K562 (cell line): Measurements from ENCODE around the gene PIGB. TPM values are rescaled to one million over a fixed set of nuclear protein-coding genes. Genes with fewer than 3 reads are reported as not detected.

Source experiments
- ATAC-seq: fragments of 200-7000 bp; cut with Tn5 transposase; 3 replicates; pipeline ENCODE4 v1.9.1; 2020; ENCODE audit warnings: moderate library complexity
- BruUV-seq: library from RNA; stranded (reverse); fragments of 400-500 nt; replicated peaks from 2 replicates; lab custom pipeline; 2021; lab: Mats Ljungman, UMichigan
- CTCF ChIA-PET: fragments of 300-600 bp; formaldehyde crosslinking; extraction: SDS; loops from one replicate; lab custom pipeline; 2021; ENCODE audit warnings: low intra/inter-chr PET ratio; lab: Yijun Ruan, JAX
- POLR2A ChIA-PET: fragments of 300-600, 350-650 bp; sonication (Branson Sonifier 250); formaldehyde crosslinking; extraction: SDS; loops from one replicate; lab custom pipeline; 2021; ENCODE audit warnings: antibody characterized with exemption, inconsistent platforms; lab: Yijun Ruan, JAX
- DNase-seq, 4 experiments: peaks; one replicate each; pipeline versions ENCODE4 v3.0.0 to v3.0.0-alpha.2; 2011 to 2018; ENCODE audit warnings: low spot score in 3 of 4, mixed read lengths in 3 of 4; ENCODE audit errors: extremely low read depth in 1 of 4
- FAIRE-seq: peaks from 2 replicates; lab custom pipeline; 2011; peaks lifted over from hg19 to GRCh38; lab: Jason Lieb, UNC
- H2AFZ ChIP-seq: 2 replicates; pipeline ENCODE4 v1.6.0; 2011; ENCODE audit warnings: low read depth, low read length, control low read depth, inconsistent platforms
- H3K27ac ChIP-seq: fragments of 200-600 bp; 3 replicates; pipeline ENCODE4 v1.8.0; 2011; ENCODE audit warnings: low read depth, mild to moderate bottlenecking, control low read depth, inconsistent platforms, low read length, moderate library complexity, mixed read lengths; ENCODE audit errors: extremely low read depth
- H3K27me3 ChIP-seq, 2 experiments: fragments of 300-600 bp in 1 of 2; 2 replicates in 1 of 2; 3 replicates in 1 of 2; pipeline versions ENCODE4 v1.6.0 to v1.8.0; 2011; ENCODE audit warnings: inconsistent platforms in 2 of 2, low read length in 2 of 2, mild to moderate bottlenecking in 1 of 2, mixed read lengths in 1 of 2, moderate library complexity in 1 of 2; ENCODE audit not compliant: control insufficient read depth in 2 of 2, insufficient read depth in 2 of 2
- H3K36me3 ChIP-seq: fragments of 300-600 bp; 3 replicates; pipeline ENCODE4 v1.8.0; 2011; ENCODE audit warnings: mild to moderate bottlenecking, low read length, inconsistent platforms; ENCODE audit not compliant: control insufficient read depth, insufficient read depth
- H3K4me1 ChIP-seq, 2 experiments: fragments of 200-600 bp in 1 of 2; replicated peaks in 1 of 2; 2 replicates in 1 of 2; 3 replicates in 1 of 2; pipeline versions ENCODE4 v1.5.1 to v1.8.0; 2011; ENCODE audit warnings: inconsistent platforms in 2 of 2, low read length in 2 of 2, mild to moderate bottlenecking in 1 of 2, mixed read lengths in 1 of 2, moderate library complexity in 1 of 2; ENCODE audit not compliant: control insufficient read depth in 2 of 2, insufficient read depth in 2 of 2
- H3K4me2 ChIP-seq: 2 replicates; pipeline ENCODE4 v1.6.1; 2011; ENCODE audit warnings: low read length, control low read depth, inconsistent platforms, mixed read lengths; ENCODE audit not compliant: insufficient read depth
- H3K4me3 ChIP-seq: fragments of 200-600 bp; sonication (generic), shearing (Covaris generic); 2 replicates; pipeline ENCODE4 v1.5.1; 2016; ENCODE audit warnings: control low read depth, inconsistent platforms
- H3K79me2 ChIP-seq: fragments of 200-600 bp; 3 replicates; pipeline ENCODE4 v1.8.0; 2011; ENCODE audit warnings: low read length, inconsistent platforms; ENCODE audit not compliant: control insufficient read depth, insufficient read depth
- H3K9ac ChIP-seq, 2 experiments: 2 replicates each; pipeline versions ENCODE4 v1.6.0 to v1.6.1; 2011; ENCODE audit warnings: low read depth in 2 of 2, low read length in 2 of 2, control low read depth in 1 of 2, inconsistent platforms in 1 of 2, mild to moderate bottlenecking in 1 of 2, mixed read lengths in 1 of 2; ENCODE audit not compliant: insufficient read depth in 1 of 2
- H3K9me1 ChIP-seq: one replicate; pipeline ENCODE4 v1.6.0; 2011; ENCODE audit warnings: inconsistent platforms, mild to moderate bottlenecking, low read length, moderate library complexity; ENCODE audit not compliant: control insufficient read depth, insufficient read depth
- H3K9me3 ChIP-seq: replicated peaks from 2 replicates; pipeline ENCODE4 v1.5.1; 2011; ENCODE audit warnings: low read depth, low read length, inconsistent platforms; ENCODE audit not compliant: control insufficient read depth, insufficient read depth
- H4K20me1 ChIP-seq: replicated peaks from 2 replicates; pipeline ENCODE4 v1.6.1; 2011; ENCODE audit warnings: low read length, inconsistent platforms, mixed read lengths; ENCODE audit not compliant: control insufficient read depth, insufficient read depth
- DACH1 ChIP-seq: fragments of 450-650 bp; IDR thresholded peaks from 2 replicates; pipeline ENCODE4 v1.6.1; 2018; ENCODE audit not compliant: partially characterized antibody
- EP400 ChIP-seq: fragments of 450-650 bp; IDR thresholded peaks from 2 replicates; pipeline ENCODE4 v1.6.1; 2017; ENCODE audit warnings: antibody characterized with exemption, mild to moderate bottlenecking, moderate library complexity
- FOXO4 ChIP-seq: fragments of 450-650 bp; formaldehyde crosslinking; IDR thresholded peaks from 2 replicates; pipeline ENCODE4 v1.4.0; 2020; ENCODE audit warnings: mild to moderate bottlenecking, moderate library complexity
- HDAC1 ChIP-seq, 2 experiments: fragments of 450-650 bp; IDR thresholded peaks; 2 replicates each; pipeline ENCODE4 v1.6.1; 2016 to 2017; ENCODE audit warnings: inconsistent platforms in 1 of 2, mild to moderate bottlenecking in 1 of 2, moderate library complexity in 1 of 2
- MAFG ChIP-seq: fragments of 450-650 bp; conservative IDR thresholded peaks from 2 replicates; pipeline ENCODE4 v1.6.1; 2016; ENCODE audit warnings: missing genetic modification characterization, missing compliant biosample characterization
- NR2C2 ChIP-seq, 2 experiments: fragments of 200-800 bp in 1 of 2; sonication (Bioruptor generic) in 1 of 2; sonication (generic) in 1 of 2; formaldehyde crosslinking in 1 of 2; IDR thresholded peaks; 2 replicates each; pipeline versions ENCODE4 v1.6.1 to v1.8.0; 2016 to 2022; ENCODE audit warnings: mild to moderate bottlenecking in 1 of 2, missing compliant biosample characterization in 1 of 2, missing genetic modification characterization in 1 of 2, missing genetic modification reagents in 1 of 2
- PHTF2 ChIP-seq: fragments of 250-450 bp; sonication (Bioruptor Pico); IDR thresholded peaks from 2 replicates; pipeline ENCODE4 v1.5.0; 2021; ENCODE audit warnings: mild to moderate bottlenecking
- SMARCC2 ChIP-seq: fragments of 450-650 bp; IDR thresholded peaks from 2 replicates; pipeline ENCODE4 v1.6.1; 2017; ENCODE audit warnings: antibody characterized with exemption, moderate library complexity, mild to moderate bottlenecking, low read depth
- TOE1 ChIP-seq, 2 experiments: fragments of 450-650 bp in 1 of 2; sonication (generic) in 1 of 2; formaldehyde crosslinking in 1 of 2; IDR thresholded peaks; 2 replicates each; pipeline versions ENCODE4 v1.7.1 to v1.8.0; 2016 to 2022; ENCODE audit warnings: borderline replicate concordance in 2 of 2, mild to moderate bottlenecking in 2 of 2, antibody characterized with exemption in 1 of 2, inconsistent platforms in 1 of 2, low read depth in 1 of 2, missing genetic modification reagents in 1 of 2, moderate library complexity in 1 of 2
- TSHZ1 ChIP-seq: fragments of 250-450 bp; sonication (Bioruptor Pico); IDR thresholded peaks from 2 replicates; pipeline ENCODE4 v1.4.0; 2020; ENCODE audit warnings: mild to moderate bottlenecking, moderate library complexity
- ZNF12 ChIP-seq: sonication (generic); formaldehyde crosslinking; IDR thresholded peaks from 2 replicates; pipeline ENCODE4 v1.4.0; 2020; ENCODE audit warnings: mild to moderate bottlenecking, missing genetic modification reagents
- WGBS: fragments of 100-300 bp; shearing (Covaris generic); methylation state at CpG from one replicate; pipeline ENCODE4 v1.1.6; 2016; ENCODE audit warnings: low coverage, mixed read lengths; ENCODE audit not compliant: insufficient coverage; ENCODE audit errors: missing lambda C conversion rate; 5-methylcytosine and 5-hydroxymethylcytosine counted together
- in situ Hi-C: fragments of 300-500 bp; cut with MboI; formaldehyde crosslinking; loops from 4 replicates; pipeline ENCODE4 v1.15.0; 2018; ENCODE audit warnings: inconsistent platforms, mixed read lengths
- intact Hi-C: fragments of 100-400 bp; cut with micrococcal nuclease; formaldehyde crosslinking; loops from 2 replicates; pipeline ENCODE4 v1.14.2; 2022
- polyA plus RNA-seq, 8 experiments: library from polyadenylated mRNA; depleted of rRNA in 4 of 8; stranded (reverse) in 5 of 8; unstranded in 3 of 8; fragments of >200 nt; fragmentation: Nextera tagmentation in 2 of 8; fragmentation: Illumina TruSeq in 1 of 8; extraction: Ambion mirVana in 2 of 8; extraction: Trizol in 1 of 8; gene quantifications; 2 replicates each; pipeline versions ENCODE4 v1.2.1 to v1.2.3, GENCODE V29; 2011 to 2014; ENCODE audit warnings: inconsistent platforms in 1 of 8, missing spikeins in 1 of 8
- total RNA-seq, 7 experiments: library from RNA; depleted of rRNA in 6 of 7; stranded (reverse); fragments of >200 nt in 6 of 7; fragmentation: Illumina TruSeq in 2 of 7; extraction: Trizol in 2 of 7; gene quantifications; 2 replicates each; pipeline versions ENCODE4 v1.2.1 to v1.2.3, GENCODE V29; 2011 to 2021; ENCODE audit warnings: low replicate concordance in 1 of 7

The PIGB gene
- total and polyA plus RNA-seq, 9 of the 15 experiments (the other 6 are each of a cell fraction or from before 2014, with no cell fraction given): 9.9 to 32.3 (median 18.2) TPM

- Histone ChIP-seq H3K9me1 (peaks cover 4% of the 10 kb centered on the region), H2AFZ (no peak overlapping the region), H3K36me3 (peaks cover 32% of the 10 kb centered on the region), H3K79me2 (peaks cover 92% of the 10 kb centered on the region), H3K4me2 (peak overlapping the region; percentile 61), H4K20me1 (peaks cover 10% of the 10 kb centered on the region; the same call in 1 of the 2 replicates), H3K27ac (peak overlapping the region; percentile 86), H3K4me3 (no peak overlapping the region), H3K4me1 (peaks cover 32 to 69% of the 10 kb centered on the region in 2 experiments), H3K9ac (peak overlapping the region in 1 of 2 experiments; percentile 55; a peak in 2 of 4 replicates), H3K9me3 (no peaks in the 10 kb centered on the region), H3K27me3 (no peaks in the 10 kb centered on the region)
- no TSS peak for BruUV-seq
- peak; percentile 81 for ATAC-seq
- peak; percentile 92 for FAIRE-seq
- intact Hi-C loops (loop anchor here (2.0 kb wide), 1 partner anchor 43 kb away; no protein-coding TSS in a partner anchor), in situ Hi-C loops (loop anchor here (5.0 kb wide), 1 partner anchor 38 kb away; no protein-coding TSS in a partner anchor)
- DNase-seq: peak; percentile 70 to 91 (median 73)
- CTCF ChIA-PET: no interaction called here
- WGBS: 4% methylated on average over 4 of the region's 4 CpGs
- POLR2A ChIA-PET: interaction anchor here (0.7 to 3.4 kb wide), 4 partner anchors 10 to 42 kb away, joined by 3 to 14 read pairs (median 4); no protein-coding TSS in a partner anchor
- no peak for TF ChIP-seq ZNF12 (CRISPR knock-in tag)
- TF ChIP-seq PHTF2 (CRISPR knock-in tag): no peak
- TF ChIP-seq TSHZ1 (CRISPR knock-in tag): no peak
- TF ChIP-seq SMARCC2: peak; percentile 96
- TF ChIP-seq FOXO4 (CRISPR knock-in tag): no peak
- TF ChIP-seq NR2C2 (CRISPR knock-in tag; IDR thresholded peaks at IDR 0.05): no peak
- peak; percentile 79 for TF ChIP-seq NR2C2 (tag; IDR thresholded peaks at IDR 0.05)
- peak; percentile 63 for TF ChIP-seq DACH1
- TF ChIP-seq TOE1 (IDR thresholded peaks at IDR 0.05; ENCODE audit: borderline replicate concordance): peak; percentile 41; the same call in 1 of the 2 replicates
- TF ChIP-seq TOE1 (CRISPR knock-in tag; IDR thresholded peaks at IDR 0.05; ENCODE audit: borderline replicate concordance, low read depth): no peak
- peak; percentile 49 for TF ChIP-seq EP400
- peak; percentile 83 for TF ChIP-seq MAFG (tag)
- peak in 1 of 2 experiments; percentile 70; a peak in 2 of 4 replicates for TF ChIP-seq HDAC1 (IDR thresholded peaks at IDR 0.05)
These were observed 39.2 kb upstream of the PIGB start for GRCh38 chr15:55279746-55280351.
